ENCODE data around the gene OR2Y1. TPM values are rescaled to one million over a fixed set of nuclear protein-coding genes. Genes with fewer than 3 reads are reported as not detected.

Gene OR2Y1
- total RNA-seq (2014; rRNA removed; shearing (Covaris generic)) (not detected in 2 replicates), polyA plus RNA-seq (2016; fragmentation: Nextera tagmentation; extraction: Ambion mirVana) (not detected in 2 replicates)
- long read RNA-seq: 0 reads

- Mint-ChIP-seq H3K36me3 (ENCODE audit: low read depth) (no peaks in the 10 kb centered on the region), H3K4me1 (no peaks in the 10 kb centered on the region), H3K27me3 (ENCODE audit: insufficient read depth, low read depth, poor library complexity) (peaks cover 1% of the 10 kb centered on the region), H3K4me3 (no peak within 1 kb of the TSS), H3K27ac (no peak within 1 kb of the TSS), H3K9me3 (no peaks in the 10 kb centered on the region)
- Histone ChIP-seq H3K79me2 (replicated peaks; ENCODE audit: insufficient read depth) (no peaks in the 10 kb centered on the region), H2AFZ (no peak within 1 kb of the TSS), H3K4me2 (no peak within 1 kb of the TSS), H3K27ac (ENCODE audit: low read depth) (no peak within 1 kb of the TSS), H3K9me2 (ENCODE audit: insufficient read depth) (0 out of 2 replicates have a peak, but pooled peaks cover 3% of the 10 kb centered on the region), H3K4me3 (no peak within 1 kb of the TSS), H3K36me3 (ENCODE audit: insufficient read depth) (no peaks in the 10 kb centered on the region), H3F3A (replicated peaks; ENCODE audit: low read depth) (no peaks in the 10 kb centered on the region), H3K4me1 (ENCODE audit: insufficient read depth) (no peaks in the 10 kb centered on the region), H3K27me3 (ENCODE audit: insufficient read depth) (no peaks in the 10 kb centered on the region), H4K20me1 (replicated peaks; ENCODE audit: insufficient read depth) (no peaks in the 10 kb centered on the region)
- DNase-seq (ENCODE audit: low spot score) (no peak), ATAC-seq (no peak)
- no peak for TF ChIP-seq NANOG (IDR thresholded peaks at IDR 0.05; ENCODE audit: borderline replicate concordance)
- TF ChIP-seq ZNF331 (CRISPR knock-in tag; IDR thresholded peaks at IDR 0.05; ENCODE audit: low read depth): no peak
- no peak for TF ChIP-seq POLR2AphosphoS5 (IDR thresholded peaks at IDR 0.05; ENCODE audit: low read depth)
- TF ChIP-seq, protein P1, sequence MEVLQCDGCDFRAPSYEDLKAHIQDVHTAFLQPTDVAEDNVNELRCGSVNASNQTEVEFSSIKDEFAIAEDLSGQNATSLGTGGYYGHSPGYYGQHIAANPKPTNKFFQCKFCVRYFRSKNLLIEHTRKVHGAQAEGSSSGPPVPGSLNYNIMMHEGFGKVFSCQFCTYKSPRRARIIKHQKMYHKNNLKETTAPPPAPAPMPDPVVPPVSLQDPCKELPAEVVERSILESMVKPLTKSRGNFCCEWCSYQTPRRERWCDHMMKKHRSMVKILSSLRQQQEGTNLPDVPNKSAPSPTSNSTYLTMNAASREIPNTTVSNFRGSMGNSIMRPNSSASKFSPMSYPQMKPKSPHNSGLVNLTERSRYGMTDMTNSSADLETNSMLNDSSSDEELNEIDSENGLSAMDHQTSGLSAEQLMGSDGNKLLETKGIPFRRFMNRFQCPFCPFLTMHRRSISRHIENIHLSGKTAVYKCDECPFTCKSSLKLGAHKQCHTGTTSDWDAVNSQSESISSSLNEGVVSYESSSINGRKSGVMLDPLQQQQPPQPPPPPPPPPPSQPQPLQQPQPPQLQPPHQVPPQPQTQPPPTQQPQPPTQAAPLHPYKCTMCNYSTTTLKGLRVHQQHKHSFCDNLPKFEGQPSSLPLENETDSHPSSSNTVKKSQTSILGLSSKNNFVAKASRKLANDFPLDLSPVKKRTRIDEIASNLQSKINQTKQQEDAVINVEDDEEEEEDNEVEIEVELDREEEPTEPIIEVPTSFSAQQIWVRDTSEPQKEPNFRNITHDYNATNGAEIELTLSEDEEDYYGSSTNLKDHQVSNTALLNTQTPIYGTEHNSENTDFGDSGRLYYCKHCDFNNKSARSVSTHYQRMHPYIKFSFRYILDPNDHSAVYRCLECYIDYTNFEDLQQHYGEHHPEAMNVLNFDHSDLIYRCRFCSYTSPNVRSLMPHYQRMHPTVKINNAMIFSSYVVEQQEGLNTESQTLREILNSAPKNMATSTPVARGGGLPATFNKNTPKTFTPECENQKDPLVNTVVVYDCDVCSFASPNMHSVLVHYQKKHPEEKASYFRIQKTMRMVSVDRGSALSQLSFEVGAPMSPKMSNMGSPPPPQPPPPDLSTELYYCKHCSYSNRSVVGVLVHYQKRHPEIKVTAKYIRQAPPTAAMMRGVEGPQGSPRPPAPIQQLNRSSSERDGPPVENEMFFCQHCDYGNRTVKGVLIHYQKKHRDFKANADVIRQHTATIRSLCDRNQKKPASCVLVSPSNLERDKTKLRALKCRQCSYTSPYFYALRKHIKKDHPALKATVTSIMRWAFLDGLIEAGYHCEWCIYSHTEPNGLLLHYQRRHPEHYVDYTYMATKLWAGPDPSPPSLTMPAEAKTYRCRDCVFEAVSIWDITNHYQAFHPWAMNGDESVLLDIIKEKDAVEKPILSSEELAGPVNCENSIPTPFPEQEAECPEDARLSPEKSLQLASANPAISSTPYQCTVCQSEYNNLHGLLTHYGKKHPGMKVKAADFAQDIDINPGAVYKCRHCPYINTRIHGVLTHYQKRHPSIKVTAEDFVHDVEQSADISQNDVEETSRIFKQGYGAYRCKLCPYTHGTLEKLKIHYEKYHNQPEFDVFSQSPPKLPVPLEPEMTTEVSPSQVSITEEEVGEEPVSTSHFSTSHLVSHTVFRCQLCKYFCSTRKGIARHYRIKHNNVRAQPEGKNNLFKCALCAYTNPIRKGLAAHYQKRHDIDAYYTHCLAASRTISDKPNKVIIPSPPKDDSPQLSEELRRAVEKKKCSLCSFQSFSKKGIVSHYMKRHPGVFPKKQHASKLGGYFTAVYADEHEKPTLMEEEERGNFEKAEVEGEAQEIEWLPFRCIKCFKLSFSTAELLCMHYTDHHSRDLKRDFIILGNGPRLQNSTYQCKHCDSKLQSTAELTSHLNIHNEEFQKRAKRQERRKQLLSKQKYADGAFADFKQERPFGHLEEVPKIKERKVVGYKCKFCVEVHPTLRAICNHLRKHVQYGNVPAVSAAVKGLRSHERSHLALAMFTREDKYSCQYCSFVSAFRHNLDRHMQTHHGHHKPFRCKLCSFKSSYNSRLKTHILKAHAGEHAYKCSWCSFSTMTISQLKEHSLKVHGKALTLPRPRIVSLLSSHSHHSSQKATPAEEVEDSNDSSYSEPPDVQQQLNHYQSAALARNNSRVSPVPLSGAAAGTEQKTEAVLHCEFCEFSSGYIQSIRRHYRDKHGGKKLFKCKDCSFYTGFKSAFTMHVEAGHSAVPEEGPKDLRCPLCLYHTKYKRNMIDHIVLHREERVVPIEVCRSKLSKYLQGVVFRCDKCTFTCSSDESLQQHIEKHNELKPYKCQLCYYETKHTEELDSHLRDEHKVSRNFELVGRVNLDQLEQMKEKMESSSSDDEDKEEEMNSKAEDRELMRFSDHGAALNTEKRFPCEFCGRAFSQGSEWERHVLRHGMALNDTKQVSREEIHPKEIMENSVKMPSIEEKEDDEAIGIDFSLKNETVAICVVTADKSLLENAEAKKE (CRISPR knock-in tag; IDR thresholded peaks at IDR 0.05): no peak
- no peak for TF ChIP-seq REST (IDR thresholded peaks at IDR 0.05; ENCODE audit: unreplicated experiment)
- no peak for TF ChIP-seq CREB1 (CRISPR knock-in tag; IDR thresholded peaks at IDR 0.05; ENCODE audit: low read depth)
- TF ChIP-seq ZNF114 (CRISPR knock-in tag; IDR thresholded peaks at IDR 0.05): no peak
- TF ChIP-seq EZH2 (IDR thresholded peaks at IDR 0.05; ENCODE audit: low read depth, unreplicated experiment): no peak
- no peak for TF ChIP-seq ETS1 (IDR thresholded peaks at IDR 0.05)
- no peak for TF ChIP-seq EZH2phosphoT487 (IDR thresholded peaks at IDR 0.05; ENCODE audit: unreplicated experiment)
- no peak for TF ChIP-seq CTCF (conservative IDR thresholded peaks at IDR 0.05; ENCODE audit: low read depth in 2 of 2)
- no peak for TF ChIP-seq JUNB (IDR thresholded peaks at IDR 0.05; ENCODE audit: unreplicated experiment)
- no peak for TF ChIP-seq STAT1 (IDR thresholded peaks at IDR 0.05; ENCODE audit: unreplicated experiment)
Observed at GRCh38 chr5:180739958-180740357, at the start of gene OR2Y1. Gene OR2Y1 (minus strand): TSS chr5:180740058. CDS start chr5:180740058, 0 bp downstream.
